Stimulated activated CD8-positive, alpha-beta memory T cell treated with anti-CD3 and anti-CD28 coated beads, Interleukin-7, amount 100 ng/mL, for 24 hours (primary cell): ENCODE data around the gene GDPD4.

Experiments used
- DNase-seq: peaks from one replicate; pipeline ENCODE4 v3.0.0-alpha.2; 2020; ENCODE audit warnings: low read depth

Gene GDPD4

GRCh38 chr11:77294040-77294439 is 7.4 kb downstream of the GDPD4 start:
- no peak for DNase-seq

GRCh38 chr11:77289737-77290136 is 11.7 kb downstream of the GDPD4 start:
- no peak for DNase-seq

- no peak for DNase-seq
These were observed 13.7 kb downstream of the GDPD4 start for GRCh38 chr11:77287615-77288273.

- DNase-seq, result no peak
These were observed 14.3 kb downstream of the GDPD4 start for GRCh38 chr11:77287136-77287535.

GRCh38 chr11:77284476-77285468 is 16.7 kb downstream of the GDPD4 start:
- DNase-seq, result no peak

- no peak for DNase-seq
These were observed 18.4 kb downstream of the GDPD4 start for GRCh38 chr11:77283101-77283500.

GRCh38 chr11:77278595-77279506 is 22.6 kb downstream of the GDPD4 start:
- DNase-seq, result no peak

GRCh38 chr11:77276271-77276670 is 25.2 kb downstream of the GDPD4 start:
- DNase-seq, result no peak

- DNase-seq, result no peak
These were observed 30.6 kb downstream of the GDPD4 start for GRCh38 chr11:77270921-77271320.

GRCh38 chr11:77269484-77270123 is 31.9 kb downstream of the GDPD4 start:
- DNase-seq, result no peak

- no peak for DNase-seq
These were observed 33.5 kb downstream of the GDPD4 start for GRCh38 chr11:77267962-77268361.

- no peak for DNase-seq
These were observed 34.7 kb downstream of the GDPD4 start for GRCh38 chr11:77266766-77267165.

GRCh38 chr11:77262803-77263202 is 38.7 kb downstream of the GDPD4 start:
- no peak for DNase-seq

GRCh38 chr11:77259641-77260040 is 41.8 kb downstream of the GDPD4 start:
- no peak for DNase-seq

- no peak for DNase-seq
These were observed 47.8 kb downstream of the GDPD4 start for GRCh38 chr11:77253690-77254089.

- no peak for DNase-seq
These were observed 48.8 kb downstream of the GDPD4 start for GRCh38 chr11:77252555-77253270.

GRCh38 chr11:77250881-77251640 is 50.4 kb downstream of the GDPD4 start:
- no peak for DNase-seq

- no peak for DNase-seq
These were observed 52.1 kb downstream of the GDPD4 start for GRCh38 chr11:77249427-77249826.

GRCh38 chr11:77244277-77245027 is 57.0 kb downstream of the GDPD4 start:
- no peak for DNase-seq
